CD14-positive monocyte (primary cell): ENCODE data around the gene SLC6A6. TPM values are rescaled to one million over a fixed set of nuclear protein-coding genes. Genes with fewer than 3 reads are reported as not detected.

Experiments
- DNase-seq, 3 donors: peaks; one replicate each; pipeline ENCODE4 v3.0.0-alpha.2; 2011 to 2022
- H2AFZ ChIP-seq: 2 replicates; pipeline ENCODE4 v1.6.0; 2012; ENCODE audit warnings: mild to moderate bottlenecking, low read depth, low read length, inconsistent platforms; ENCODE audit not compliant: insufficient read depth, poor library complexity, severe bottlenecking
- H3K27ac ChIP-seq, 2 donors: 1 replicate in 1 of 2; 2 replicates in 1 of 2; pipeline ENCODE4 v1.5.1; 2012 to 2013; ENCODE audit warnings: low read length in 2 of 2, control low read depth in 1 of 2, inconsistent platforms in 1 of 2, low read depth in 1 of 2, mild to moderate bottlenecking in 1 of 2
- H3K27me3 ChIP-seq, 2 donors: one replicate each; pipeline versions ENCODE4 v1.6.0 to v1.6.1; 2011 to 2013; ENCODE audit warnings: low read length in 2 of 2; ENCODE audit not compliant: control insufficient read depth in 2 of 2, insufficient read depth in 2 of 2
- H3K36me3 ChIP-seq, 2 donors: replicated peaks in 1 of 2; 1 replicate in 1 of 2; 2 replicates in 1 of 2; pipeline versions ENCODE4 v1.5.1 to v1.6.1; 2012 to 2013; ENCODE audit warnings: low read length in 2 of 2, control low read depth in 1 of 2, inconsistent platforms in 1 of 2, mild to moderate bottlenecking in 1 of 2; ENCODE audit not compliant: insufficient read depth in 2 of 2, control insufficient read depth in 1 of 2
- H3K4me1 ChIP-seq, 2 donors: 1 replicate in 1 of 2; 2 replicates in 1 of 2; pipeline versions ENCODE4 v1.5.1 to v1.6.1; 2012 to 2013; ENCODE audit warnings: low read length in 2 of 2, control low read depth in 1 of 2, inconsistent platforms in 1 of 2, mild to moderate bottlenecking in 1 of 2, moderate library complexity in 1 of 2; ENCODE audit not compliant: insufficient read depth in 2 of 2, control insufficient read depth in 1 of 2
- H3K4me2 ChIP-seq: replicated peaks from 2 replicates; pipeline ENCODE3; 2012; ENCODE audit warnings: low read length, moderate library complexity, mild to moderate bottlenecking; ENCODE audit not compliant: poor library complexity, severe bottlenecking; ENCODE audit errors: extremely low read depth
- H3K4me3 ChIP-seq, 3 experiments: fragments of 200-600 bp in 1 of 3; sonication (generic) in 1 of 3; replicated peaks in 1 of 3; 1 replicate in 2 of 3; 2 replicates in 1 of 3; pipeline ENCODE4 v1.5.1; 2011 to 2013; ENCODE audit warnings: low read length in 3 of 3, mild to moderate bottlenecking in 3 of 3, control low read depth in 2 of 3, low read depth in 2 of 3, inconsistent platforms in 1 of 3, moderate library complexity in 1 of 3
- H3K79me2 ChIP-seq: 2 replicates; pipeline ENCODE4 v1.6.0; 2012; ENCODE audit warnings: mild to moderate bottlenecking, control low read depth, inconsistent platforms, low read length, moderate library complexity; ENCODE audit not compliant: insufficient read depth
- H3K9ac ChIP-seq: 2 replicates; pipeline ENCODE4 v1.6.0; 2017; ENCODE audit warnings: low read length, mild to moderate bottlenecking; ENCODE audit not compliant: insufficient read depth, poor library complexity, severe bottlenecking
- H3K9me3 ChIP-seq, 2 donors: replicated peaks in 1 of 2; 1 replicate in 1 of 2; 2 replicates in 1 of 2; pipeline versions ENCODE4 v1.5.1 to v1.6.1; 2012 to 2013; ENCODE audit warnings: low read length in 2 of 2, control low read depth in 1 of 2; ENCODE audit not compliant: control insufficient read depth in 1 of 2, insufficient read depth in 1 of 2
- H4K20me1 ChIP-seq: 2 replicates; pipeline ENCODE4 v1.6.0; 2012; ENCODE audit warnings: mild to moderate bottlenecking, low read length, control low read depth, moderate library complexity; ENCODE audit not compliant: insufficient read depth
- H3K27ac Mint-ChIP-seq, 7 donors: one replicate each; pipeline ENCODE4 v1.8.0; 2020; ENCODE audit warnings: mild to moderate bottlenecking in 7 of 7, mixed read lengths in 7 of 7, moderate library complexity in 6 of 7, inconsistent platforms in 2 of 7
- H3K27me3 Mint-ChIP-seq, 3 donors: one replicate each; pipeline ENCODE4 v1.8.0; 2021 to 2022; ENCODE audit warnings: low read depth in 3 of 3, mild to moderate bottlenecking in 3 of 3, mixed read lengths in 3 of 3, moderate library complexity in 3 of 3, inconsistent platforms in 1 of 3
- H3K36me3 Mint-ChIP-seq, 2 donors: one replicate each; pipeline ENCODE4 v1.8.0; 2020; ENCODE audit warnings: mixed read lengths in 2 of 2, inconsistent platforms in 1 of 2, mild to moderate bottlenecking in 1 of 2
- H3K4me1 Mint-ChIP-seq: one replicate; pipeline ENCODE4 v1.8.0; 2020; ENCODE audit warnings: mild to moderate bottlenecking, mixed read lengths
- H3K4me3 Mint-ChIP-seq, 2 donors: one replicate each; pipeline ENCODE4 v1.8.0; 2020; ENCODE audit warnings: mild to moderate bottlenecking in 2 of 2, mixed read lengths in 2 of 2, moderate library complexity in 1 of 2
- H3K9me3 Mint-ChIP-seq, 7 donors: one replicate each; pipeline ENCODE4 v1.8.0; 2020 to 2022; ENCODE audit warnings: mixed read lengths in 7 of 7, mild to moderate bottlenecking in 6 of 7, moderate library complexity in 6 of 7, inconsistent platforms in 2 of 7
- WGBS: methylation state at CpG from one replicate; pipeline ENCODE4 v1.1.5; 2013; ENCODE audit warnings: missing lambda C conversion rate; ENCODE audit not compliant: insufficient coverage; 5-methylcytosine and 5-hydroxymethylcytosine counted together
- intact Hi-C, 2 donors: fragments of 100-400 bp; cut with micrococcal nuclease; formaldehyde crosslinking; loops; one replicate each; pipeline versions ENCODE4 v1.15.0 to v1.15.1; 2023
- polyA plus RNA-seq, 3 donors: library from polyadenylated mRNA; depleted of rRNA in 1 of 3; unstranded in 2 of 3; stranded (reverse) in 1 of 3; fragments of 300-500 nt in 2 of 3; fragments of >200 nt in 1 of 3; fragmentation: Illumina TruSeq in 2 of 3; gene quantifications; 1 replicate in 2 of 3; 2 replicates in 1 of 3; pipeline ENCODE4 v1.2.3, GENCODE V29; 2012 to 2021
- TF ChIP-seq, protein P1 (sequence below): fragments of 200-600 bp; IDR thresholded peaks from one replicate; pipeline ENCODE4 v1.8.0; 2022; ENCODE audit warnings: antibody characterized with exemption, mild to moderate bottlenecking

SLC6A6 gene
- polyA plus RNA-seq, 3 donors: 18.4 to 136 (median 24.5) TPM

- Histone ChIP-seq H3K4me2 (no peak overlapping the region), H3K27ac (no peak overlapping the region), H4K20me1 (no peaks in the 10 kb centered on the region), H3K9me3 (no peaks in the 10 kb centered on the region), H3K4me3 (no peak overlapping the region), H3K9ac (no peak overlapping the region), H3K36me3 (no peaks in the 10 kb centered on the region), H3K79me2 (no peaks in the 10 kb centered on the region), H3K27me3 (no peaks in the 10 kb centered on the region), H2AFZ (no peak overlapping the region), H3K4me1 (no peaks in the 10 kb centered on the region)
- H3K27me3 Mint-ChIP-seq: peaks cover 3 to 8% (median 7%) of the 10 kb centered on the region in 3 donors
- H3K4me1 Mint-ChIP-seq: no peaks in the 10 kb centered on the region
- H3K4me3 Mint-ChIP-seq: no peak overlapping the region
- H3K9me3 Mint-ChIP-seq: peaks cover 0 to 2% (median 0%) of the 10 kb centered on the region in 7 donors
- intact Hi-C loops: no loop called here
- WGBS: 95% methylated on average over 14 of the region's 19 CpGs
- H3K36me3 Mint-ChIP-seq: no peaks in the 10 kb centered on the region
- DNase-seq: no peak
- H3K27ac Mint-ChIP-seq: no peak overlapping the region
- TF ChIP-seq, protein P1, sequence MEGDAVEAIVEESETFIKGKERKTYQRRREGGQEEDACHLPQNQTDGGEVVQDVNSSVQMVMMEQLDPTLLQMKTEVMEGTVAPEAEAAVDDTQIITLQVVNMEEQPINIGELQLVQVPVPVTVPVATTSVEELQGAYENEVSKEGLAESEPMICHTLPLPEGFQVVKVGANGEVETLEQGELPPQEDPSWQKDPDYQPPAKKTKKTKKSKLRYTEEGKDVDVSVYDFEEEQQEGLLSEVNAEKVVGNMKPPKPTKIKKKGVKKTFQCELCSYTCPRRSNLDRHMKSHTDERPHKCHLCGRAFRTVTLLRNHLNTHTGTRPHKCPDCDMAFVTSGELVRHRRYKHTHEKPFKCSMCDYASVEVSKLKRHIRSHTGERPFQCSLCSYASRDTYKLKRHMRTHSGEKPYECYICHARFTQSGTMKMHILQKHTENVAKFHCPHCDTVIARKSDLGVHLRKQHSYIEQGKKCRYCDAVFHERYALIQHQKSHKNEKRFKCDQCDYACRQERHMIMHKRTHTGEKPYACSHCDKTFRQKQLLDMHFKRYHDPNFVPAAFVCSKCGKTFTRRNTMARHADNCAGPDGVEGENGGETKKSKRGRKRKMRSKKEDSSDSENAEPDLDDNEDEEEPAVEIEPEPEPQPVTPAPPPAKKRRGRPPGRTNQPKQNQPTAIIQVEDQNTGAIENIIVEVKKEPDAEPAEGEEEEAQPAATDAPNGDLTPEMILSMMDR: no peak
Measured at GRCh38 chr3:14512281-14512941, 110.0 kb downstream of the SLC6A6 start.

DNA sequence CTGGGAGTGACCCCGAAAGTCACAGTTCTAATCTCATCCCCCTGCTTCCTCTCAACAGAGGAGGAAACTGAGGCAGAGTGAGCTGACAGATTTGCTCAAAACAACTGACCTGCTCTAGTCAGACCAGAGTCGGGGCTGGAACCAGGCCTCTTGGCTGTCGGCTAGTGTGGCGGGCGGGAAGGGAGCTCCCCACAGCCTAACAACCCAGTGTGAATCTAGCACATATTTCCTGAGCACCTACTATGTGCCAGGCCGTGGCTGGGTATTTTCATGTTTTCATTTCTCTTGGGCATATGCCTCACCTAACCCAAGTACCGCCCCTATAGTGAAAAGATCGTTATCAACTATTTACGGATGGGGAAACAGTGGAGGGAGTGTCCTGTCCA lies 110.5 kb downstream of the SLC6A6 start:
- Histone ChIP-seq H3K9me3 (no peaks in the 10 kb centered on the region), H3K4me2 (no peak overlapping the region), H3K4me3 (no peak overlapping the region), H3K36me3 (no peaks in the 10 kb centered on the region), H3K9ac (no peak overlapping the region), H3K27me3 (no peaks in the 10 kb centered on the region), H4K20me1 (no peaks in the 10 kb centered on the region), H3K4me1 (no peaks in the 10 kb centered on the region), H2AFZ (no peak overlapping the region), H3K27ac (no peak overlapping the region), H3K79me2 (no peaks in the 10 kb centered on the region)
- TF ChIP-seq, protein P1: no peak
- Mint-ChIP-seq H3K9me3 (peaks cover 0 to 2% (median 0%) of the 10 kb centered on the region in 7 donors), H3K27ac (no peak overlapping the region), H3K4me3 (no peak overlapping the region), H3K36me3 (no peaks in the 10 kb centered on the region), H3K4me1 (no peaks in the 10 kb centered on the region), H3K27me3 (peaks cover 3 to 7% (median 7%) of the 10 kb centered on the region in 3 donors)
- no peak for DNase-seq
- intact Hi-C loops: no loop called here
- 68% methylated on average over 7 of the region's 9 CpGs for WGBS
